Measurements from ENCODE around the gene EN2. TPM values are rescaled to one million over a fixed set of nuclear protein-coding genes. Genes with fewer than 3 reads are reported as not detected.

EN2 gene
- total and polyA plus RNA-seq, 10 of the 15 experiments (the other 5 are each of a cell fraction or from before 2014, with no cell fraction given), result not detected

DNA sequence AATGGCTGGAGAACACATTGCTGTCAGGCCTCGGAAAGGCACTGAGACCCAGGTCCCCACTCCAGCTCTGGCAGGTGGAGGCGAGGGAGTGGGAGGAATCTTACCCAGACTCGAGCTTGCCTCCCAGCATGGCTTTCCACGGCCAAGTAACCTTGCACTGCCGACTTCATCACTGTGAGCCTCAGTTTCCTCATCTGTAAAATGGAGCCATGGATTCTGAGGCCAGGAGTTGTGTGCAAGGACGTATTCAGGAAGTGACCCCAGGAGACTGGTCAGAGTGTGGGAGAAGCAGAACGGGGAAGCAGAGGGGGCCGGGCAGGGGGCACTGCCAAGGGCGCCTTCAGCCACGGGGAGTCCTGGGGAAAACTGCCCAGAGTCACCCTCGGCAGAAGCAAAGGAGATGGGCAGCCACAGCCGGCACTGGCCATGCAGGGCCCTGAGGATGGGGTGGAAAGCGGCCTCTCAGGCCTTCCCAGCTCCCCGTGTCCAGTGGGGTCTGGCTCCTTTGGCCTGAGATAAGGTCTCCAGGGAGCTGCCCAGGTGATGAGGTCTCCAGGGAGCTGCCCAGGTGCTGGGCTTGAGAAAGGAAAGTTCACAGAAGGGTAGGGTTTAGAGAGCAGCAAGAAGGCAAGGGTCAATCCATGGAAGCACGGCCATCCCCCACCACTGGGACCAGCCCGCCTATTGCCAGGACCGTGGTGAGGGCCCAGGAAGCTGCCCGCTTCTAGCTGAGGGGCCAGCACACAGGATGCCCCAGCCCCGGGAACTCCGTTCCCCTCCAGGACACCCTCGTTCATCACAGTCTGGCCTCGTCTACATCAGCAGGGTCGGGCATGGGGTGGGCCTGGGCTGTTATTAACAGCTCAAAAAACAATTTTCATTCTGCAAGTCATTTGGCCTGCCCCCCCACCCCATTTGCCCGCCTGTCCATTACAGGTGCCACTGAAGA is 34.3 kb upstream of the EN2 start:
- in situ Hi-C loops (cut with MboI), result no loop called here
- Histone ChIP-seq H3K79me2 (ENCODE audit: control insufficient read depth, insufficient read depth, low read length) (no peaks in the 10 kb centered on the region), H3K36me3 (ENCODE audit: control insufficient read depth in 2 of 2, insufficient read depth in 2 of 2, low read length in 1 of 2) (no peaks in the 10 kb centered on the region), H3K4me3 (no peak overlapping the region), H3K9me3 (replicated peaks; ENCODE audit: control insufficient read depth, insufficient read depth, low read length) (no peaks in the 10 kb centered on the region), H4K20me1 (ENCODE audit: control insufficient read depth, insufficient read depth) (no peaks in the 10 kb centered on the region), H3K4me1 (ENCODE audit: control insufficient read depth, insufficient read depth, low read length) (no peaks in the 10 kb centered on the region), H3K27ac (ENCODE audit: control insufficient read depth, insufficient read depth) (no peak overlapping the region), H2AFZ (ENCODE audit: control insufficient read depth, low read depth, low read length) (no peak overlapping the region), H3K27me3 (replicated peaks in 1 of 2; ENCODE audit: control insufficient read depth in 2 of 2, insufficient read depth in 2 of 2, low read length in 1 of 2) (peaks cover 0 to 6% of the 10 kb centered on the region in 2 experiments; a peak in 2 of 4 replicates), H3K9ac (ENCODE audit: control insufficient read depth, insufficient read depth, low read length) (no peak overlapping the region), H3K4me2 (ENCODE audit: control insufficient read depth, insufficient read depth) (no peak overlapping the region)
- intact Hi-C loops (cut with micrococcal nuclease; ENCODE audit: unreplicated experiment), result no loop called here
- no peak for FAIRE-seq
- 14% methylated on average over 24 of the region's 24 CpGs for WGBS (ENCODE audit: insufficient coverage, insufficient replicate concordance, low lambda C conversion rate, missing lambda C conversion rate)
- no peak for DNase-seq (ENCODE audit: low read depth, low spot score)
- ChIA-PET RAD21 (ENCODE audit: unreplicated experiment) (no interaction called here), SMC1A (ENCODE audit: uncharacterized antibody, unreplicated experiment) (interaction anchor here (0.7 kb wide), 1 partner anchor 415 kb away, joined by 3 read pairs; no protein-coding TSS in a partner anchor), POLR2A (no interaction called here), CTCF (no interaction called here)
- no TSS peak for BruUV-seq (replicated peaks)
- ATAC-seq, result no peak
- TF ChIP-seq MTA3 (IDR thresholded peaks at IDR 0.05; ENCODE audit: borderline replicate concordance, low read length) (no peak), BCL11A (IDR thresholded peaks at IDR 0.05; ENCODE audit: low read depth, low read length) (no peak), NR2F1 (conservative IDR thresholded peaks at IDR 0.05) (no peak), POU2F2 (IDR thresholded peaks at IDR 0.05; ENCODE audit: borderline replicate concordance, low read depth, low read length) (no peak), RAD51 (IDR thresholded peaks at IDR 0.05) (no peak), NFYA (IDR thresholded peaks at IDR 0.05; ENCODE audit: borderline replicate concordance, low read depth, low read length) (no peak), GATAD2B (conservative IDR thresholded peaks at IDR 0.05; ENCODE audit: low read depth) (no peak), RCOR1 (conservative IDR thresholded peaks at IDR 0.05; ENCODE audit: low read depth, low read length) (no peak), MYC (IDR thresholded peaks at IDR 0.05; ENCODE audit: insufficient read depth, insufficient read length, insufficient replicate concordance, low read length, severe bottlenecking) (no peak), HDAC6 (IDR thresholded peaks at IDR 0.05; ENCODE audit: unreplicated experiment) (no peak), BRCA1 (IDR thresholded peaks at IDR 0.05; ENCODE audit: low read depth, low read length) (no peak), CEBPB (IDR thresholded peaks at IDR 0.05; ENCODE audit: borderline replicate concordance in 1 of 2, low read depth in 2 of 2, low read length in 2 of 2) (no peak), ZBED1 (IDR thresholded peaks at IDR 0.05; ENCODE audit: borderline replicate concordance) (no peak)
- TF ChIP-seq, protein P1, sequence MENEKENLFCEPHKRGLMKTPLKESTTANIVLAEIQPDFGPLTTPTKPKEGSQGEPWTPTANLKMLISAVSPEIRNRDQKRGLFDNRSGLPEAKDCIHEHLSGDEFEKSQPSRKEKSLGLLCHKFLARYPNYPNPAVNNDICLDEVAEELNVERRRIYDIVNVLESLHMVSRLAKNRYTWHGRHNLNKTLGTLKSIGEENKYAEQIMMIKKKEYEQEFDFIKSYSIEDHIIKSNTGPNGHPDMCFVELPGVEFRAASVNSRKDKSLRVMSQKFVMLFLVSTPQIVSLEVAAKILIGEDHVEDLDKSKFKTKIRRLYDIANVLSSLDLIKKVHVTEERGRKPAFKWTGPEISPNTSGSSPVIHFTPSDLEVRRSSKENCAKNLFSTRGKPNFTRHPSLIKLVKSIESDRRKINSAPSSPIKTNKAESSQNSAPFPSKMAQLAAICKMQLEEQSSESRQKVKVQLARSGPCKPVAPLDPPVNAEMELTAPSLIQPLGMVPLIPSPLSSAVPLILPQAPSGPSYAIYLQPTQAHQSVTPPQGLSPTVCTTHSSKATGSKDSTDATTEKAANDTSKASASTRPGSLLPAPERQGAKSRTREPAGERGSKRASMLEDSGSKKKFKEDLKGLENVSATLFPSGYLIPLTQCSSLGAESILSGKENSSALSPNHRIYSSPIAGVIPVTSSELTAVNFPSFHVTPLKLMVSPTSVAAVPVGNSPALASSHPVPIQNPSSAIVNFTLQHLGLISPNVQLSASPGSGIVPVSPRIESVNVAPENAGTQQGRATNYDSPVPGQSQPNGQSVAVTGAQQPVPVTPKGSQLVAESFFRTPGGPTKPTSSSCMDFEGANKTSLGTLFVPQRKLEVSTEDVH (IDR thresholded peaks at IDR 0.05; ENCODE audit: low read depth, partially characterized antibody), result no peak
- TF ChIP-seq, protein P2, sequence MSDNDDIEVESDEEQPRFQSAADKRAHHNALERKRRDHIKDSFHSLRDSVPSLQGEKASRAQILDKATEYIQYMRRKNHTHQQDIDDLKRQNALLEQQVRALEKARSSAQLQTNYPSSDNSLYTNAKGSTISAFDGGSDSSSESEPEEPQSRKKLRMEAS (IDR thresholded peaks at IDR 0.05; ENCODE audit: low read depth, low read length), result no peak
- TF ChIP-seq, protein P3, sequence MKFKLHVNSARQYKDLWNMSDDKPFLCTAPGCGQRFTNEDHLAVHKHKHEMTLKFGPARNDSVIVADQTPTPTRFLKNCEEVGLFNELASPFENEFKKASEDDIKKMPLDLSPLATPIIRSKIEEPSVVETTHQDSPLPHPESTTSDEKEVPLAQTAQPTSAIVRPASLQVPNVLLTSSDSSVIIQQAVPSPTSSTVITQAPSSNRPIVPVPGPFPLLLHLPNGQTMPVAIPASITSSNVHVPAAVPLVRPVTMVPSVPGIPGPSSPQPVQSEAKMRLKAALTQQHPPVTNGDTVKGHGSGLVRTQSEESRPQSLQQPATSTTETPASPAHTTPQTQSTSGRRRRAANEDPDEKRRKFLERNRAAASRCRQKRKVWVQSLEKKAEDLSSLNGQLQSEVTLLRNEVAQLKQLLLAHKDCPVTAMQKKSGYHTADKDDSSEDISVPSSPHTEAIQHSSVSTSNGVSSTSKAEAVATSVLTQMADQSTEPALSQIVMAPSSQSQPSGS (IDR thresholded peaks at IDR 0.05; ENCODE audit: low read length), result no peak
